Hippocampal formation (tissue), 2 donors: ENCODE data around the gene CASP8AP2.
"Not testable (repeated sequence)": the region's sequence is repeated elsewhere in the genome, so short reads cannot be mapped to it uniquely, and the experiment has no call there.

Source experiments
- DNase-seq, 2 donors: peaks; one replicate each; lab custom pipeline; 2025; lab: John Stamatoyannopoulos, UW

CASP8AP2 gene

DNA sequence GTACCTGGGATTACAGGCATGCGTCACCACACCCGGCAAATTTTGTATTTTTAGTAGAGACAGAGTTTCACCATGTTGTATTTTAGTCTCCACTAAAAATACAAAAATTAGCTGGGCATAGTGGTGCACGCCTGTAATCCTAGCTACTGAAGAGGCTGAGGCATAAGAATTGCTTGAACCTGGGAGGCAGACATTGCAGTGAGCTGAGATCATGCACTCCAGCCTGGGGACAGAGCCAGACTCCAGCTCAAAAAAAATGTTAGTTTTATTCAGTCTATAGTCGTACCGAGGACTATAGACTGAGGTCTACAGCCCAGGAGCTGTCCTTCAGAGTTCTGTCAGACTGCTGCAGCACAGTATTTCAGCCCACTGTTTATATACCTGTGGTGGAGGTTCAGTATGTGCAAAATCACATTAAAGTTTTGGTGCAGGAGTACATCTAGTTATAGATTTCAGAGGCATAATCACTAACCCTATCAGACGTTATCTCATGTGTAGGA lies 3.6 kb upstream of the CASP8AP2 start:
- no peak for DNase-seq

DNA sequence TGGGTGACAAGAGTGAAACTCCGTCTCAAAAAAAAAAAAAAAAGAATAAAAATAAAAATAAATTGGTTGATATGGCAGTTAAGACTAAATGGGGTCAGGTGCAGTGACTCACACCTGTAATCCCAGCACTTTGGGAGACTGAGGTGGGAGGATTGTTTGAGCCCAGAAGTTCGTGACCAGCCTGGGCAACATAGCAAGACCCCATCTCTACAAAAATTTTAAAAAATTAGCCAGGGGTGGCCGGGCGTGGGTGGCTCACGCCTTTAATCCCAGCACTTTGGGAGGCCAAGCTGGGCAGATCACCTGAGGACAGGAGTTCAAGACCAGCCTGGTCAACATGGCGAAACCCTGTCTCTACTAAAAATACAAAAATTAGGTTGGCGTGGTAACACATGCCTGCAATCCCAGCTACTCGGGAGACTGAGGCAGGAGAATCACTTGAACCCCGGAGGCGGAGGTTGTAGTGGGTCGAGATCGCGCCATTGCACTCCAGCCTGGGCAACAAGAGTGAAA lies 1.1 kb upstream of the CASP8AP2 start:
- DNase-seq = not testable (repeated sequence)

DNA sequence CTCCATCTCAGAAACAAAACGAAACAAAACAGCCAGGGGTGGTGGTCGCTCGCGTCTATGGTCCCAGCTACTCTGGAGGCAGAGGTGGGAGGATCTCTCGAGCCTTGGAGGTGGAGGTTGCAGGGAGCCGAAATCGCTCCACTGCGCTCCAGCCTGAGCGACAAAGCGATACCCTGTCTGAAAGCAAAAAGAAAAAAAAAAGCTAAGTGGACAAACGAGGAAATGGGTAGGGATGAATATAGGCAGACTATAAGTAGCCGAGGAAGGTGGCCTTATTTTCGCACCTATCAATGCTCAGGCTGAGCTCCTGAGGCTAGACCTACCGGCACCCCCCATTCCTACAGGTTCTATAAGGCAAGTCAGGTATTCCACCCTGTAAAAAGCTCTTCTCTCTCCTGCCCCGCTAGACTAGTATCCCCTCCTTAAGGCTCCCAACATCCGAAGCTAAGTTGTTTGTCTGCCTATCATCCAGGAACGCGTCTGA lies 650 bp upstream of the CASP8AP2 start:
- no peak for DNase-seq

DNA sequence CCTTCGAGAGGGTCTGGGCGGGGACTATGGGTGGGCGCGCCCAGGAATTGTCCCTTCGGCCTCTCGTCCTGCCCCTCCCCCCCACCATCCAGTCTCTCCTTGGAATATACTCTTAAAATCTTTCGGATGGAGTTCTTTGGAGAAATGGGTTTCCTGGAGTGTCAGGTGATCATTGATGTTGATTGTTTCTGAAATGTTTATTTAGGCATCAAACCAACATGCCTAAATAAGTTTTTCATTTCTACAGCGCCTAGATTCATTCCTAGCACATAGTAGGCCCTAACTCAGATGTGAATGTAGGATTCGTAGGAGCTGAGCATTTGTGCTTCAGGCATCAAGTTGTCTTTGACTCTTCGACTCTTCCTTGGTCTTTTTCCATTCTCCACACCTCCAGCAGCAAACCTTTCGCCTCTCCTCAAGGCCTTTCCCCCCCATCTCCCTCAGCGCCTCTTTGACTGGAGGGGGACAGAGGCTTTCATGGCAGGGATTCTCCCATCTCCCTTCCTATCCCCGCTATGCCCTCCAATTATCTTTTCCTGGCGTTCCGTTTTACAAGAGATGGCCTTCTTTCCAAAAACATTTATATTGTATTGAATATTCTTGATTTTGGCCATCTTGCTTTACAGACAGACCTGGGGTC lies 610 bp downstream of the CASP8AP2 start:
- no peak for DNase-seq

DNA sequence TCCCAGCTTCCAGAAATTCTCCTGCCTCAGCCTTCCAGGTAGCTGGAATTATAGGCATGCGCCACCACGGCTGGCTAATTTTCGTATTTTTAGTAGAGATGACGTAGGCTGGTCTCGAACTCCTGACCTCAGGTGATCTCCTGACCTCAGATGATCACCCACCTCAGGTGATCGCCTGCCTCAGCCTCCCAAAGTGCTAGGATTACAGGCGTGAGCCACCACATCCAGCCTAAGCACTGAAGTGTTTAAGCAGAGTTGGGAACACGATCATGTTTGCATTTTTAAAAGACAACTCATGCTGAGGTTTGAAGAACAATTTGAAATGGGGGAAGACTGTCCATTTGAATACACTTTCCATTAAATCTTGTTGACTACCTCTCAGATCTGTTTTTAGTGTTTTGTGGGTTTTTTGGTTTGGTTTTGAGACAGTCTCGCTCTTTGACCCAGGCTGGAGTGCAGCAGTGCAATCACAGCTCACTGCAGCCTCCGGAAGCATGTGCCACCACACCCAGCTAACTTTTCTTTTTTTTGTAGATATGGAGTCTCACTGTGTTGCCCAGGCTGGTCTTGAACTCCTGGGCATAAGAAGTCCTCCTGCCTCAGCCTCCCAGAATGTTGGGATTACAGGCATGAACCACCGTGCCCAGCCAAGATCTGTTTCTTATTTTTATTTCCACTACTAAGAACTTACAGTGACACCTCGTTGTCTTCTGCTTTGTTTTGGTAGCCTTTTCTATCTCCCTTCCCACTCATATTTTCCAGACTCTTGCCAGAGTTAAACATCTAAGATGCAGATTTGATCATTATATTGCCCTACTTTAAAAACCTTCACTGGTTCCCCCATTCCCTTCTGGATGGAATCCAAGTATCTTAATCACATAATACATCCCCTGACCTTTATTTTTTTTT lies 5.5 kb downstream of the CASP8AP2 start:
- DNase-seq = no peak

DNA sequence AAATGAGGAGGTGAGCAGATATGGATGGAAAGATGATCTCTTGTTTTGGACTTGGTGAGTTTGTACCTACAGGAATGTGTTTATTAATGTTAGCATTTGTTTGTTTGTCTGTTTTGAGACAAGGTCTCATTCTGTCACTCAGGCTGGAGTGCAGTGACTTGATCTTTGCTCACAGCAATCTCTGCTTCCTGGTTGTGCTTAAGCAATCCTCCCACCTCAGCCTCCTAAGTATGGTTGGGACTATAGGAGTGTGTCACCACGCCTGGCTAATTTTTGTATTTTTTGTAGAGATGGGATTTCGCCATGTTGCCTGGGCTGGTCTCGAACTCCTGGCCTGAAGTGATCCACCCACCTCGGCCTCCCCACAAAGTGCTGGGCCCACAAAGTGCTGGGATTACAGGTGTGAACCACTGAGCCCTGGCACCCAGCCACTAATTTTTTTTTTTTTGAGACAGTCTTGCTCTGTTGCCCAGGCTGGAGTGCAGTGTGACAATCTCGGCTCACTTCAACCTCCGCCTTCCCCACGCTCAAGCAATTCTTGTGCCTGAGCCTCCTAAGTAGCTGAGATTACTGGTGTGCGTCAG lies 7.1 kb downstream of the CASP8AP2 start:
- no peak for DNase-seq

DNA sequence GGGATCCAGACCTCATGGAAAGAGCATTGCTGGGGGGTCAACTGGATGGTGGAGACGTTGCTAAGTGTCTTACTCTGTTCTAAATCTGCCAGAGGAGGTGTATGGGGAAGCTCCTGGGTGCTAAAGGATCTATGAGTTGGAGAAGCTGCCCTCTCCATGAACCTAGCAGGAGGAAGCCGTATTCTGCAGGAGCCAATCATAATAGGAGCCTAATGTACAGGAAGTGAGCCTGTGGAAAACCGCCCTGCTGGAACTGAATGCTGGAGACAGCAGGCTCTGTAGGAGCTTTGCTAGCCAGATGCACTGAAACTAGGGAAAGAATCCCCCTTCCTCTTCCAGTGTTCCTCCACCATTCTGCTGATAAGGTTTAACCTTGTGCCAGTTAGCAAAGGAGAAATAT lies 10.9 kb downstream of the CASP8AP2 start:
- no peak for DNase-seq

DNA sequence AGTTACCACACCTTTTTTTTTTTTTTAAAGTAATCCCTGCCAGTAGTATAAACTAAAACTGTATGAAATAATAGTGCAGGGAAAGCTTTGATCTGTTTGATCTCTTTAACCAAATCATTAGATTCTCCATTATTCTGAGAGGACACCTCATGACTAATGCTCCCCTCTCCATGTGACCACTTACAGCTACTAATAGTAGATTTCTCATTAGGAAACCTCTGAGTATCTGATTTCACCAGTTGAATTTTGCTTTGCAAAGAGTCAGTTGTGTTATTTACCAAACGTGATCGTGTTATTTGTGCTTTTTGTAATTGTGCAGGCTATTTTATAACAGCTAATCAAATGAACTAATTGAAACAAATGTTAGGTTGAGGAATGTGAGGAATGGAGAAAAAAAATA lies 12.5 kb downstream of the CASP8AP2 start:
- no peak for DNase-seq

DNA sequence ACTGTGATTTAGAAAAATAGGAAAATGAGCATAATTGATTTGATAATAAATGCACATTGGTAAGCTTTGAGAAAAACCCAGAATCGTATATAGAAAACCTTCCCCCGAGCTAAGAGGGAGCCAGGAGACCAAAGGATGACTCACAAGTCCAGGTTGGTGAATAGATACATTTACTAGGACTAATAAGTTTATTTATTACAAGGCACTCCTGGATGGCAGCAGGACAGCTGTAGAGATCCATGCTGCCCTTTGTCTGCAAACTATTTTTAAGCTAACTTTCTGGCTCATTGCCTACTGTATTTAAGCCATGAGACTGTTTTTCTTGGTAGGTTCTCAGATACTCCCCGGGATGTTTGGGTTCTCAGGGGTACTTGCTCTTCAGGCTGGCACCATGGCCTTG lies 13.4 kb downstream of the CASP8AP2 start:
- no peak for DNase-seq

DNA sequence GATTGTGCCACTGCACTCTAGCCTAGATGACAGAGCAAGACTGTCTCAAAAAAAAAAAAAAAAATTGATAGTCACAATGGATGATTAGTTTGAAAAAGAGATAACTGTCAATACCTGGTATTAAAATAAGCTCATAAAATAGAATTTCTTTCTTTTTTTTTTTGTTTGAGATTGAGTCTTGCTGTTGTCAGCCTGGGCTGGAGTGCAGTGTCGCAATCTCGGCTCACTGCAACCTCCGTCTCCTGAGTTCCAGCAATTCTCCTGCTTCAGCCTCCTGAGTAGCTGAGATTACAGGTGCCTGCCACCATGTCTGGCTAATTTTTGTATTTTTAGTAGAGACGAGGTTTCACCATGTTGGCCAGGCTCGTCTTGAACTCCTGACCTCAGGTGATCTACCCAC lies 17.8 kb downstream of the CASP8AP2 start:
- DNase-seq = not testable (repeated sequence)

DNA sequence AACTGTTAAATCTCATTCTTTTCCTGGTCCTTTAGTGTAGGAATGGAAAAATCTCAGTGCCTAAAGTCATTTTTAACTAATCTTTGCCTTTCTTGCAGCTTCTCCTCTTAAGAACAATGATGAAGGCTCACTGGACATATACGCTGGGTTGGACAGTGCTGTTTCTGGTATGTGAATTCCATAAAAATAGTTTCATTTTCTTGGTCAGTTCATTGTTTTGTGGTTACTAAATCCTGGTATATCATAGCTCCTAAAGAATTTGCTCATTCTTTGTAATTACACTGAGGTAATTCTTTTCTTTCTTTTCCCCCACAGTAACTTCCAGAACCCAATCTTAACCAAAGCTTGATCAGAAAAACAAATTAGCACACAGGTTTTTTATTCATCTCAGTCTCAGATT lies 23.4 kb downstream of the CASP8AP2 start:
- DNase-seq = no peak

DNA sequence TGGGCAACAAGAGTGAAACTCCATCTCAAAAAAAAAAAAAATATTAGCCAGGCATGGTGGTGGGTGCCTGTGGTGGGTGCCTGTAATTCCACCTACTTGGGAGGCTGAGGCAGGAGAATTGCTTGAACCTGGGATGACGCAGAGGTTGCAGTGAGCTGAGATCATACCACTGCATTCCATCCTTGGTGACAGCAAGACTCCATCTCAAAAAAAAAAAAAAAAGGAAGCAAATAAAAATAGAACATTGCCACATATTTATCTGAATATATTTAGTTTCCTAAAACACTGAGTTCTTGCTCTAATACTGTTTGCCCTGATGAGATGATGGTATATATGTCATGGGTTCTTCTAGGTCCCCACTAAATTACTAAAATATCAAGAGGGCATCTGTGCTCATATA lies 28.4 kb downstream of the CASP8AP2 start:
- no peak for DNase-seq

DNA sequence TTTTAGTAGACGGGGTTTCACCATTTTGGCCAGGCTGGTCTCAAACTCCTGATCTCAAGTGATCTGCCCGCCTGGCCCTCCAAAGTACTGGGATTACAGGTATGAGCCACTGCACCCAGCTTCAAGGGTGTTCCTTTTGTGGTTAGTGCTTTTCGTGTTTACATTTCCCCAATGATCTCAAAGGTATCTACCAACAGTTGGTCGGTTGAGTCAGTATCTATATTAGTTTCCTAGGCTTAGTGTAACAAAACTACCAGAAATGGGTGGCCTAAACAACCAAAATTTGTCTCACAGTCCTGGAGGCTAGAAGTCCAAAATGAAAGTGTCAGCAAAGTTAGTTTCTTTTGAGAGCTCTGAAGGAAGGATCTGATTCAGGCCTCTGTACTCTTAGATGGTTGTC lies 30.1 kb downstream of the CASP8AP2 start:
- DNase-seq = no peak

DNA sequence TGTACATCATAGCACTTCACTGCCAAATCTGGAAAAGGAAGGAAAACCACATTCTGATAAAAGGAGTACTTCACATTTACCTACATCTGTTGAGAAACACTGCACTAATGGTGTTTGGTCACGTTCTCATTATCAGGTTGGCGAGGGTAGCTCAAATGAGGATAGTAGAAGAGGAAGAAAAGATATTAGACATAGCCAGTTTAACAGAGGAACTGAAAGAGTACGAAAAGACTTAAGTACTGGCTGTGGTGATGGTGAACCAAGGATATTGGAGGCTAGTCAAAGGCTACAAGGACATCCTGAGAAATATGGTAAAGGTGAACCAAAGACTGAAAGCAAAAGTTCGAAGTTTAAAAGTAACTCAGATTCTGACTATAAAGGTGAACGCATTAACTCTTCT lies 32.6 kb downstream of the CASP8AP2 start:
- DNase-seq = no peak

DNA sequence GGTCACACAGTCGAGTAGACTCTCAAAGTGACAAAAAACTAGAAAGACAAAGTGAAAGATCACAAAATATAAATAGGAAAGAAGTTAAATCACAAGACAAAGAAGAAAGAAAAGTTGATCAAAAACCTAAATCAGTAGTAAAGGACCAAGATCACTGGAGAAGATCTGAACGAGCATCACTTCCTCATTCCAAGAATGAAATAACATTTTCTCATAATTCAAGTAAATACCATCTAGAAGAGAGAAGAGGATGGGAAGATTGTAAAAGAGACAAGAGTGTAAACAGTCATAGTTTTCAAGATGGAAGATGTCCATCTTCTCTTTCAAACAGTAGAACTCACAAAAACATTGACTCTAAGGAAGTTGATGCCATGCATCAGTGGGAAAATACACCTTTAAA lies 33.0 kb downstream of the CASP8AP2 start:
- DNase-seq = no peak

DNA sequence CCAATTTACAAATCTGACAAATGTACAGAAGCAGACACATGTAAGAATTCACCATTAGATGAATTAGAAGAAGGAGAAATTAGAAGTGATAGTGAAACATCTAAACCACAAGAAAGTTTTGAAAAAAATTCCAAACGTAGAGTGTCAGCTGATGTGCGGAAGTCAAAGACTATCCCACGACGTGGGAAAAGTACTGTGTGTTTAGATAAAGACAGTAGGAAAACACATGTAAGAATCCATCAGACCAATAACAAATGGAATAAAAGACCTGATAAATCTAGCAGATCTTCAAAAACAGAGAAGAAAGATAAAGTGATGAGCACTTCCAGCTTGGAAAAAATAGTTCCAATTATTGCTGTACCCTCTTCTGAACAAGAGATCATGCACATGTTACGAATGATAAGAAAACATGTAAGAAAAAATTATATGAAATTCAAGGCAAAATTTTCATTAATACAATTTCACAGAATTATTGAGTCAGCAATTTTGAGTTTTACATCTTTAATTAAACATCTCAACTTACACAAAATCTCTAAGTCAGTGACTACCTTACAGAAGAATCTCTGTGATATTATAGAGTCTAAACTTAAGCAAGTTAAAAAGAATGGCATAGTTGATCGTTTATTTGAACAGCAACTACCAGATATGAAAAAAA lies 36.5 kb downstream of the CASP8AP2 start:
- DNase-seq = no peak

DNA sequence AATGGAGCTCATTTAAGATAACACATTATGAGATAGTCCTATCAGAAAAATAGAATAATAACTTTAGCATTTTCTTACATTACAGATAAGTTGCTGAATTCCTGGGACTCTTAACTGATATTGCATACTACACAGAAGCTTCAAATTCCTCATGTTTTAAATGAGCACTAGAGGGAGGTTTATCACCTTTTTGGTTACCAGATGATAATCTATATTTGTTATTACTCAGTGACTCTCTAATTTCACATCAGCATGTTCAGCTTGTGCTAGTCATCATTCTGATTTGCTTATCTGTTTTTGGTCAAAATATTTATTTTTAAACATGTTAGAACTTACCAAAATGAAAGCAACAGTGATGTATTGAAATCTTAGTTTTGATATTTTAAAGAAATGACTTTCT lies 44.0 kb downstream of the CASP8AP2 start:
- no peak for DNase-seq

DNA sequence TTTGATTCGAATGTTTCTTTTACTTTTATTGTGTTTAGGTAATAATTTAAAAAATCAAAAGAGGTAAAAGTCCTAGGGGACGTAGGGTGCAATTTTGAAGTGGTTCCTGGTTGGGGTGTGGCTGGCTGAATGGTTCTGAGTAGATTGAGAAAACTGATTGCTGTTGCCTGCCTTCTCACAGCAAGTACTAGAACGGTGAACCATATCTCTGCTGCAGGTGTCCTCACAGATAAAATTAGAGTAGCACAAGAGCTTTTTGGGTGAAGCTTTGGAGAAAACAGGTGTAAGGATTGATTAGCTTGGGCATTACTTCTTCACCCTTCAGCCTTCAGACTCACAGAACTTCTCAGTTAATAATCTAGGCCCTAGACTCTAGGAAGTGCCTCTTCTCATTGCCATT lies 44.8 kb downstream of the CASP8AP2 start:
- DNase-seq = no peak

DNA sequence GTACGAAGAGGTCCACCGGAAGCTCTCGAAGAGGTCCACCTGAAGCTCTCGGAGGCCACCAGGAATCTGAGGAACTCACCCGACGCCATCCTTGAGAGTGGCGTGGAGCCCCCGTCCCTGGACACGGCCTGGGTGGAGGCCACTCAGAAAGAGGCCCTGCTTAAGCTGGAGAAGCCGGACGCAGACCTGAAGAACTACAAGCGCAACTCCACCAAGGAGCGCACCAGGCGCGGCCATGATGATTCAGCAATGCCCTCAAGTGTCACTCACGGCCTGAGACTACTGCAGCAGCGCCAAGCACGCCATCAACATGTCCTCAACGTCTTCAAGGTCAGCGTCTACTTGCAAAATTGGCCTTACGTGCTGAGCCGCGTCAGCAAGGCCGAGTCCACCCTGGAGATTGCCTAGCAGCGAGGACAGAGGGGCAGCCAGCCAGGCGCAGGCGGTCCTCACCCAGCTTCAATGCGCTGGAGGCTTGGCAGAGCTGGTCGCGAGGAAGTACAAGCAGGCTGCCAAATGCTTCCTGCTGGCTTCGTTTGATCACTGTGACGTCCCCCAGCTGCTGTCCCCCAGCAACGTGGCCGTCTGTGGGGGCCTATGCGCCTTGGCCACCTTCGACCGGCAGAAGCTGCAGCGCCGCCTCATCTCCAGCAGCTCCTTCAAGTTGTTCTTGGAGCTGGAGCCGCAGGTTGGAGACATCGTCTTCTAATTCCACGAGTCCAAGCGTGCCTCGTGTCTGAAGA lies 56.9 kb downstream of the CASP8AP2 start:
- DNase-seq = no peak

DNA sequence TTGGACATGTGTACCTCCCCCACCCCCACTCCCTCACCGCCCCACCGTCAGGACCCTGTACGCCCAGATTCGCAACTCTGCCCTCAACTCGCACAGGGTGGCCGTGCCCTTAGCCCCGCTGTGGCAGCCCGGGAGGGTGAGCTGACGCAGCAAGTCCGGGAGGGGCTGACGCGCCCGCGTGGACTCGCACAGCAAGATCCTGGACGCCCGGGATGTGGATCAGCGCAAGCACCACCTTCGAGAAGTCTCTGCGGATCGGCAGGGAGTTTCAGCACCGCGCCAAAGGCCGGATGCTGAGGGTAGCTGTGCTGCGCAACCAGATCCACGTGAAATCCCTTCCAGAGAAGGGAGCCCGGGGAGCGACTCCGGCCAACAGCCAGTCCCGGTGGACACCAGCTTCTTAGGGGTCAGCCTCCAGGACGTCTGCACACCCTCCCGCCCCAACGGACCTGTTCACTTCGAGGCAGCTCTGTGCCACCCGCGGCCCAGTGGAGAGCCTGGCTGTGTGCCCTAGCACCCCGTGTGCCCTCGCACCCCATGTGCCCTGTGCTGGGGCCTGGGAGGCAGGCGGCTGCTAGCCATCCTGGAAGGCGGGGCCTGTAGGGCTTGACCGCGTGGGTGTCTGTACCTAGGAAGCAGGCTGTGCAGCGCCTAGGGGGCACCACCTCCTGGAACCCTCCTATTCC lies 57.9 kb downstream of the CASP8AP2 start:
- DNase-seq = no peak

DNA sequence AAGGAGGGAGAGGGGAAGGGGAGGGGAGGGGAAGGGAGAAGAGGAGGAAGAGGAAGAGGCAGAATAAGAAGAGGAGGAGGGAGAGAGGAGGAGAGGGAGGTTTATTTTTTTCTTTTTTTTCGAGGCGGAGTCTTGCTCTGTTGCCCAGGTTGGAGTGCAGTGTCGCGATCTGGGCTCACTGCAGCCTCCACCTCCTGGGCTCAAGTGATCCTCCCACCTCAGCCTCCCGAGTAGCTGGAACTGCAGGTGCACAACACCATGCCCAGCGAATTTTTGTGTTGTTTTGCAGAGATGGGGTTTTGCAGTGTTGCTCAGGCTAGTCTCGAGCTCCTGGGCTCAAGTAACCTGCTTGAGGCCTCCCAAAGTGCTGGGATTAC lies 58.4 kb downstream of the CASP8AP2 start:
- DNase-seq = no peak
